H9 (cell line): ENCODE results near the gene RGL4. TPM values are rescaled to one million over a fixed set of nuclear protein-coding genes. Genes with fewer than 3 reads are reported as not detected.

ENCODE experiments used
- DNase-seq: peaks from one replicate; pipeline ENCODE4 v3.0.0-alpha.2; 2017
- H2AFZ ChIP-seq: one replicate; pipeline ENCODE4 v1.6.1; 2013; ENCODE audit warnings: mild to moderate bottlenecking, low read length, control low read depth, moderate library complexity
- H2AK5ac ChIP-seq: 2 replicates; pipeline ENCODE4 v1.6.1; 2013; ENCODE audit warnings: low read length, control low read depth, mixed read lengths; ENCODE audit not compliant: insufficient read length
- H2BK120ac ChIP-seq: one replicate; pipeline ENCODE4 v1.6.1; 2013; ENCODE audit warnings: low read depth, mild to moderate bottlenecking, low read length, control low read depth, inconsistent platforms; ENCODE audit not compliant: poor library complexity, severe bottlenecking
- H2BK12ac ChIP-seq: 2 replicates; pipeline ENCODE4 v1.6.1; 2013; ENCODE audit warnings: low read length, control low read depth, mixed read lengths, low read depth; ENCODE audit not compliant: insufficient read length
- H2BK15ac ChIP-seq: 2 replicates; pipeline ENCODE4 v1.6.1; 2013; ENCODE audit warnings: low read depth, low read length, control low read depth
- H2BK20ac ChIP-seq: one replicate; pipeline ENCODE4 v1.6.1; 2013; ENCODE audit warnings: low read depth, mild to moderate bottlenecking, low read length, control low read depth, inconsistent platforms; ENCODE audit not compliant: poor library complexity, severe bottlenecking
- H2BK5ac ChIP-seq: 2 replicates; pipeline ENCODE4 v1.6.1; 2013; ENCODE audit warnings: low read length, control low read depth, mixed read lengths; ENCODE audit not compliant: insufficient read length
- H3K14ac ChIP-seq: 2 replicates; pipeline ENCODE4 v1.6.1; 2013; ENCODE audit warnings: low read length, control low read depth; ENCODE audit not compliant: insufficient read depth
- H3K18ac ChIP-seq: 2 replicates; pipeline ENCODE4 v1.6.1; 2013; ENCODE audit warnings: low read depth, mild to moderate bottlenecking, mixed read lengths, low read length, control low read depth; ENCODE audit not compliant: insufficient read length
- H3K23ac ChIP-seq: 2 replicates; pipeline ENCODE4 v1.6.1; 2013; ENCODE audit warnings: low read length, control low read depth, mixed read lengths, low read depth; ENCODE audit not compliant: insufficient read length
- H3K23me2 ChIP-seq: 2 replicates; pipeline ENCODE4 v1.6.1; 2013; ENCODE audit warnings: low read depth, mild to moderate bottlenecking, mixed read lengths, low read length, control low read depth; ENCODE audit not compliant: insufficient read length, poor library complexity, severe bottlenecking
- H3K27ac ChIP-seq: 2 replicates; pipeline ENCODE4 v1.5.1; 2013; ENCODE audit warnings: low read length, control low read depth, mixed read lengths, low read depth; ENCODE audit not compliant: insufficient read length
- H3K27me3 ChIP-seq: 2 replicates; pipeline ENCODE4 v1.6.1; 2013; ENCODE audit warnings: low read length, control low read depth, inconsistent platforms; ENCODE audit not compliant: insufficient read depth
- H3K4ac ChIP-seq: 2 replicates; pipeline ENCODE4 v1.6.1; 2013; ENCODE audit warnings: low read depth, mild to moderate bottlenecking, control low read depth, inconsistent platforms, low read length, moderate library complexity
- H3K4me1 ChIP-seq: 2 replicates; pipeline ENCODE4 v1.6.1; 2013; ENCODE audit warnings: low read length, control low read depth, inconsistent platforms; ENCODE audit not compliant: insufficient read depth
- H3K4me2 ChIP-seq: 2 replicates; pipeline ENCODE4 v1.6.1; 2013; ENCODE audit warnings: low read length, control low read depth, mixed read lengths; ENCODE audit not compliant: insufficient read length, insufficient read depth
- H3K56ac ChIP-seq: 2 replicates; pipeline ENCODE4 v1.6.1; 2013; ENCODE audit warnings: low read depth, mild to moderate bottlenecking, mixed read lengths, low read length, control low read depth; ENCODE audit not compliant: insufficient read length
- H3K79me1 ChIP-seq: 2 replicates; pipeline ENCODE4 v1.6.1; 2013; ENCODE audit warnings: low read depth, mild to moderate bottlenecking, moderate library complexity, low read length, control low read depth, inconsistent platforms; ENCODE audit not compliant: insufficient read depth, poor library complexity, severe bottlenecking
- H3K79me2 ChIP-seq: 2 replicates; pipeline ENCODE4 v1.6.1; 2013; ENCODE audit warnings: low read length, control low read depth, inconsistent platforms; ENCODE audit not compliant: insufficient read depth
- H3K9ac ChIP-seq: 2 replicates; pipeline ENCODE4 v1.6.1; 2013; ENCODE audit warnings: low read length, control low read depth, mixed read lengths; ENCODE audit not compliant: insufficient read length; ENCODE audit errors: extremely low read depth
- H3K9me3 ChIP-seq: one replicate; pipeline ENCODE4 v1.6.1; 2013; ENCODE audit warnings: low read depth, low read length, inconsistent platforms; ENCODE audit not compliant: control insufficient read depth
- H3T11ph ChIP-seq: one replicate; pipeline ENCODE4 v1.6.1; 2013; ENCODE audit warnings: mild to moderate bottlenecking, low read length, control low read depth, inconsistent platforms
- H4K20me1 ChIP-seq: one replicate; pipeline ENCODE4 v1.6.1; 2013; ENCODE audit not compliant: control insufficient read depth, insufficient read length, insufficient read depth
- H4K5ac ChIP-seq: 2 replicates; pipeline ENCODE4 v1.6.1; 2013; ENCODE audit warnings: low read depth, mild to moderate bottlenecking, mixed read lengths, low read length, control low read depth; ENCODE audit not compliant: insufficient read length
- H4K8ac ChIP-seq: replicated peaks from 2 replicates; pipeline ENCODE4 v1.6.1; 2013; ENCODE audit warnings: low read length, control low read depth, mixed read lengths, low read depth; ENCODE audit not compliant: insufficient read length
- H4K91ac ChIP-seq: 2 replicates; pipeline ENCODE4 v1.6.1; 2013; ENCODE audit warnings: low read depth, mild to moderate bottlenecking, moderate library complexity, mixed read lengths, low read length, control low read depth; ENCODE audit not compliant: insufficient read length
- H3K27ac Mint-ChIP-seq, 3 experiments: 2 replicates in 2 of 3; 3 replicates in 1 of 3; pipeline ENCODE4 v1.8.0; 2020 to 2021; ENCODE audit warnings: mixed read lengths in 3 of 3, mild to moderate bottlenecking in 1 of 3, moderate library complexity in 1 of 3
- H3K27me3 Mint-ChIP-seq: 2 replicates; pipeline ENCODE4 v1.8.0; 2021; ENCODE audit warnings: low read depth, mild to moderate bottlenecking, moderate library complexity, mixed read lengths
- H3K36me3 Mint-ChIP-seq, 3 experiments: 2 replicates in 2 of 3; 3 replicates in 1 of 3; pipeline ENCODE4 v1.8.0; 2020 to 2021; ENCODE audit warnings: low read depth in 3 of 3, mixed read lengths in 3 of 3; ENCODE audit not compliant: insufficient read depth in 1 of 3
- H3K4me1 Mint-ChIP-seq, 2 experiments: 2 replicates each; pipeline ENCODE4 v1.8.0; 2020; ENCODE audit warnings: mixed read lengths in 2 of 2
- H3K4me3 Mint-ChIP-seq, 2 experiments: 2 replicates in 1 of 2; 3 replicates in 1 of 2; pipeline ENCODE4 v1.8.0; 2020 to 2021; ENCODE audit warnings: mild to moderate bottlenecking in 2 of 2, mixed read lengths in 2 of 2, moderate library complexity in 1 of 2
- H3K9me3 Mint-ChIP-seq, 2 experiments: 2 replicates in 1 of 2; 3 replicates in 1 of 2; pipeline ENCODE4 v1.8.0; 2020; ENCODE audit warnings: mild to moderate bottlenecking in 2 of 2, mixed read lengths in 2 of 2, moderate library complexity in 1 of 2
- CTCF ChIP-seq: fragments of 200-600 bp; sonication (generic); conservative IDR thresholded peaks from 3 replicates; pipeline ENCODE4 v1.8.0; 2021; ENCODE audit warnings: antibody characterized with exemption, mild to moderate bottlenecking
- WGBS: extraction: QIAGEN DNeasy Blood & Tissue Kit; methylation state at CpG from one replicate; pipeline ENCODE4 v1.1.7; 2013; ENCODE audit warnings: missing lambda C conversion rate, low lambda C conversion rate, mixed read lengths; ENCODE audit not compliant: insufficient read length; ENCODE audit errors: extremely low coverage; 5-methylcytosine and 5-hydroxymethylcytosine counted together
- total RNA-seq: library from RNA; stranded (reverse); gene quantifications from 2 replicates; pipeline ENCODE4 v1.2.1, GENCODE V29; 2021

Gene RGL4
- total RNA-seq, 1 experiment from 2014 or later = not detected

DNA sequence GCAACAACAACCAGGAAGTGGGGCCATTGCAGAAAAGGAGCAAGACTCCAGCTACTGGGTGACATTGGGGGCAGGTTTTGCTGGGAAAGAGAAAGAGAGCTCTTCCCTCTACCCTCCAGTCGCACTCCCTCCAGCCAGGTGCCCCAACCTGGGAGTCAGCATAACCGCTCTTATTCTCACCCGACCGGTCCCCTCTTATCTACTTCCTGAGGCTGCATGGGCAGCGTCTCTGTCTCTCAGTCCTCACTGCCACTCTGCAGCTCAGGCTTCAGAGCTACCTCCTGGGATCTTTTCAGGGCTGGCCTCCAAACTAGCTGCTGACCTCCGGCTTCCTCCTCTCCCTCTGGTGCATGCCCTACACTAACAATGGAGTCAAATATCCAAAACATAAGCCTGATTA lies 55.0 kb downstream of the RGL4 start:
- DNase-seq = no peak
- Histone ChIP-seq H2BK20ac (no peak overlapping the region), H2BK5ac (no peak overlapping the region), H3K27me3 (no peaks in the 10 kb centered on the region), H3K4ac (no peak overlapping the region), H3K4me2 (no peak overlapping the region), H2AK5ac (no peak overlapping the region), H2BK120ac (no peak overlapping the region), H3K79me1 (no peaks in the 10 kb centered on the region), H2BK12ac (no peak overlapping the region), H2AFZ (no peak overlapping the region), H4K5ac (no peak overlapping the region), H3K9me3 (no peaks in the 10 kb centered on the region), H4K20me1 (no peaks in the 10 kb centered on the region), H3K23ac (no peak overlapping the region), H3K23me2 (peaks cover 2% of the 10 kb centered on the region), H3K79me2 (no peaks in the 10 kb centered on the region), H2BK15ac (no peak overlapping the region), H3K56ac (no peak overlapping the region), H3K18ac (no peak overlapping the region), H3T11ph (no peak overlapping the region), H3K14ac (no peak overlapping the region), H4K8ac (no peak overlapping the region), H3K9ac (no peak overlapping the region), H3K27ac (no peak overlapping the region), H3K4me1 (no peaks in the 10 kb centered on the region; the same call in none of the 2 replicates), H4K91ac (no peak overlapping the region)
- Mint-ChIP-seq H3K27ac (no peak overlapping the region), H3K4me3 (no peak overlapping the region), H3K4me1 (peaks cover 11% of the 10 kb centered on the region in 2 experiments), H3K36me3 (peaks cover 16 to 25% (median 18%) of the 10 kb centered on the region in 3 experiments), H3K27me3 (no peaks in the 10 kb centered on the region), H3K9me3 (no peaks in the 10 kb centered on the region; a peak in 1 of 5 replicates)
- TF ChIP-seq CTCF = no peak
- WGBS = no CpG with 5 or more reads among the region's 6 CpGs

Other genes with a start within 250 kb of the RGL4 start
- gene IGLL1, start 110.7 kb upstream of the RGL4 start, total RNA-seq = not detected in 2 replicates
- gene DRICH1, start 58.7 kb upstream of the RGL4 start, total RNA-seq = not detected in 2 replicates
- 3.2 and 3.5 TPM in 2 replicates for gene ZNF70, start 60.1 kb downstream of the RGL4 start, total RNA-seq
- gene VPREB3, start 63.4 kb downstream of the RGL4 start, total RNA-seq = 0.50 TPM in 2 replicates
- gene C22orf15, start 72.0 kb downstream of the RGL4 start, total RNA-seq = 0.81 and 1.8 TPM in 2 replicates
- gene CHCHD10, start 77.0 kb downstream of the RGL4 start, total RNA-seq = 47.5 and 53.7 TPM in 2 replicates
- gene MMP11, start 81.8 kb downstream of the RGL4 start, total RNA-seq = 4.9 and 5.3 TPM in 2 replicates
- 132 and 136 TPM in 2 replicates for gene SMARCB1, start 96.0 kb downstream of the RGL4 start, total RNA-seq
- gene DERL3, start 148.0 kb downstream of the RGL4 start, total RNA-seq = 9.0 and 9.8 TPM in 2 replicates
- 12.1 and 15.0 TPM in 2 replicates for gene SLC2A11, start 166.9 kb downstream of the RGL4 start, total RNA-seq
- 1,068 and 1,091 TPM in 2 replicates for gene MIF, start 203.4 kb downstream of the RGL4 start, total RNA-seq